Cardiac fibroblast (primary cell): ENCODE data around the gene SYT13.

Experiments used
- DNase-seq, 2 donors: peaks; one replicate each; pipeline versions ENCODE4 v3.0.0 to v3.0.0-alpha.2; 2010; ENCODE audit warnings: low read depth in 2 of 2
- H3K4me3 ChIP-seq, 2 donors: replicated peaks in 1 of 2; 1 replicate in 1 of 2; 2 replicates in 1 of 2; pipeline ENCODE4 v1.5.1; 2011; ENCODE audit warnings: low read depth in 2 of 2, low read length in 2 of 2, mild to moderate bottlenecking in 2 of 2, moderate library complexity in 1 of 2
- CTCF ChIP-seq: IDR thresholded peaks from one replicate; pipeline ENCODE4 v1.5.1; 2011; ENCODE audit warnings: low read depth, mild to moderate bottlenecking, low read length, inconsistent platforms

The SYT13 gene

GRCh38 chr11:45267652-45268299, 18.4 kb downstream of the SYT13 start:
- DNase-seq = no peak
- no peak for TF ChIP-seq CTCF
- no peak overlapping the region for H3K4me3 ChIP-seq

GRCh38 chr11:45267052-45267451, 19.1 kb downstream of the SYT13 start:
- peak; percentile 37 for TF ChIP-seq CTCF
- H3K4me3 ChIP-seq = no peak overlapping the region
- DNase-seq = no peak

- no peak for TF ChIP-seq CTCF
- no peak overlapping the region for H3K4me3 ChIP-seq
Measured at GRCh38 chr11:45266676-45267020, 19.5 kb downstream of the SYT13 start.

GRCh38 chr11:45265969-45266675, 20.0 kb downstream of the SYT13 start:
- no peak for DNase-seq
- no peak overlapping the region for H3K4me3 ChIP-seq
- TF ChIP-seq CTCF = no peak

More at GRCh38 chr11:45266676-45267020, 19.5 kb downstream of the SYT13 start:
- no peak for DNase-seq

- no peak overlapping the region for H3K4me3 ChIP-seq
- no peak for TF ChIP-seq CTCF
- peak; percentile 76 to 97 for DNase-seq
Measured at GRCh38 chr11:45264839-45265515, 21.2 kb downstream of the SYT13 start.

- no peak overlapping the region for H3K4me3 ChIP-seq
- no peak for DNase-seq
- TF ChIP-seq CTCF = no peak
Measured at GRCh38 chr11:45263773-45264172, 22.4 kb downstream of the SYT13 start.
